Eye (tissue), 1 donor: Measurements from ENCODE around the gene DDAH1.
"Not testable (repeated sequence)": the region's sequence is repeated elsewhere in the genome, so short reads cannot be mapped to it uniquely, and the experiment has no call there.

Experiments
- DNase-seq: peaks from one replicate; pipeline ENCODE4 v3.0.0-alpha.2; 2015

DDAH1 gene

DNA sequence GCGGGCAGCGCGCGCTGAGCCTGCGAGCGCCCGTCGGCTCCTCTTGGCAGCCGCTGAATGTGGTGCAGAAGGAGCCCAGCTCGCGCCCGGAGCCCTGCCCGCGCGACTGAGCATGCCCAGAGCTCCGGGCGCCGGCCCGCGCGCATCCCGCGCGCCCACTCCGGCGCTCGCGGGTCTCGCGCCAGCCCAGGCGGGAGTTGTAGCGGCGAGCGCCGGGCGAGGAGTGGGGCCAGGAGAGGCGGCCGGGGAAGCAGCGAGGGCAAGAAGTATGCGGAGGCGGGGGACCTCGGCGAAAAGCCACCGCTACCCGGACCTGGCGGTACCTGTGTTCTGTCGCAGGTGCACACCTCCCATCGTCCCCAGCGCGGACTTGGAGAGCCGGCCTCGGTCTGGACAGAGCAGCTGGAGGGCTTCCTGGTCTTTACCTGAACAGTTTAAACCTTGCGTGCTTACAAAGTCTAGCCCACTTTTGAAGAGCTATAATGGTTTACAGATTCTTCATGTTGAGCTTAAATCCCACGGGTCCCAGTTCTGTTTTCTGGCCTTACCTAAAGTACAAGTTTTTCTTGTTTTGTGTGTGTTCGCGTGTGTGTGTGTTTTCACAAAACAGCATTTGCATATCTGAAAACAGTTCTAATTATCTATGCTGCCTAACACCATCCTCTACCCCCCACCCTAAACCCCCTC, at the start of gene DDAH1:
Gene DDAH1 (minus strand): TSS at position 61 of the 687 bp plus-strand sequence. CDS start 114 bp downstream, outside the sequence.
- peak; percentile 86 for DNase-seq

DNA sequence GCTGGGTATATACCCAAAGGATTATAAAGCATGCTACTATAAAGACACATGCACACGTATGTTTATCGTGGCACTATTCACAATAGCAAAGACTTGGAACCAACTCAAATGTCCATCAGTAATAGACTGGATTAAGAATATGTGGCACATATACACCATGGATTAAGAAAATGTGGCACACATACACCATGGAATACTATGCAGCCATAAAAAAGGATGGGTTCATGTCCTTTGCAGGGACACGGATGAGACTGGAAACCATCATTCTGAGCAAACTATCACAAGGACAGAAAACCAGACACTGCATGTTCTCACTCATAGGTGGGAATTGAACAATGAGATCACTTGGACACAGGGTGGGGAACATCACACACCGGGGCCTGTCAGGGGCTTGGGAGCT, 49.0 kb upstream of the DDAH1 start:
- DNase-seq = not testable (repeated sequence)

DNA sequence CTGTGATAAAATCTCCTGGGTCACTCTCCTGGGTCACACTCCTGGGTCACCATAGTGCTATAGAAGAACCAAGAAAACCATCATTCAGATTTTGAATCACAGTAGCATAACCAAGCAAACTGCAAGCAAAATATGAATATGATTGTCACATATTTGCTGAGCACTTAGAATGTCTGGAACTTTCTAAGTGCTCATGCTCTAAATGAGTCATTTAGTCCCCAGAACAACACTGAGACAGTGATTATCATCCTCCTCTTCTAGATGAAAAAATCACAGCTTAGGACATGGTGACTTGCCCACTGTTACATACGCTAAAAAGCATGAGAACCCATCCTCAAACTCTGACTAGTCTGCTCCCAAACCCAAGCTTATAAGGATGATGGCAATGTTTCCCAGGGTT, 39.5 kb upstream of the DDAH1 start:
- no peak for DNase-seq

DNA sequence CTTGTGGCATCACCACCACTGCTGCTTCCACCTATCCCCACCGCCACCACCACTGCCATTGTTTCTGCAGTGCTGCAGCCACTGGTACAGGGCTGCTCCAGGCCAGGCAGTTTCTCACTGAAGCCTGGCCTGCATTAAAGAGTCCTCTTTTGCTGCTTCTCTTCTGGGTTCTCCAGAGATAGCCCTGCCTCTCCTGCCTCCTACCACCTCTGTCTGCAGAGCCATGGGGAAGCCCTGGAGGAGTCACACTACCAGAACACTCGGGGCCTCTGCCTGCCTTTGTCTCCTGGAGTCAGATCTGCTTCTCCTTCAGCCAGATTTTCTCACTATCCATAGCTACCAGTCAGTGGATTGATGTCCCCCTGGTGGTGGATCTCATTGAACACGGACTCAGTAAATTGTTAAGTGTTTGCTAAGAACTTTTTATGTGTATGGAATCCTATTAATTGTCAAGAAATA, 37.7 kb upstream of the DDAH1 start:
- DNase-seq = peak; percentile 66

DNA sequence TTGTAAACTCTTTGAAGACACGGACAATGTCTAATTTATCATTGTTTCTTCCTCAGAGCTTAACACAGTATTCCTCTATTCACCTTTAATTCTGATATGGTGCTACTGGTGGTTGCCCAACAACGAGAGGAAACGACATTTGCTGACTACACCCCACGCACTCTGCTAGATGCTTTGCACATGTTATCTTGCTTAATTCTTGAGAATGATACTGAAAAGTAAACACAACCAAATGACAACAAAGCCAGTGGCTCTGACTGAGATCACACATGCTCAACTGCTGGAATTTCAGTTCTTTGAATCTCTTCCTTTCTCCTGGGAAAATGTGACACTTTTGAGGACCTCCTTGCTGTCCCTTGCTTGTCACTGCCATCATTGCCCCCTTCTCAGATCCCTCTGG, 37.2 kb upstream of the DDAH1 start:
- no peak for DNase-seq

DNA sequence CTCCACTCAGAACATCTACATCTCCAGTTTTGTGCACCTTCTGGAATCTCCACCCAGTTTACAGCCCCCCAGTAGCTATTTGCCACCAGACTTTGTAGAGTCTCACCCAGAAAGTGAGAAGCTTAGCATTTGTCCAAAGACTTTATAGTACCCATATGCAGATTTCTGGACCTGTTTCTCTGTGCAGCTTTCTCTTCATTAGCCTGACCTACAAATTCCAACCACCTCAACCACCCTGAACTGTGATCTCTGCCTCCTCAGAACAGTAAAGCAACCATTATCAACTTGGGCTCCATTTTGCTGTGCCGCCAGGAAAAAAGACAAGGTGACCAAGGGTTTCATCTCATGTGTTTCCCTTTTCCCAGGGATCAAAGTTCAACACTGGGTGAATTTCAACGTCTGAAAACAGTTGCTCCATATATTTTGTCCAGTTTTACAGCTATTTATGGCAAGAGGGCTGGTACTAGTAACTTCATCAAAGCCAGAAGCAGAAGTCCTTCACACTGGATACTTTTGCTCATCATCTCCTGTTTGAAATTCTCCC, 36.5 kb upstream of the DDAH1 start:
- no peak for DNase-seq

DNA sequence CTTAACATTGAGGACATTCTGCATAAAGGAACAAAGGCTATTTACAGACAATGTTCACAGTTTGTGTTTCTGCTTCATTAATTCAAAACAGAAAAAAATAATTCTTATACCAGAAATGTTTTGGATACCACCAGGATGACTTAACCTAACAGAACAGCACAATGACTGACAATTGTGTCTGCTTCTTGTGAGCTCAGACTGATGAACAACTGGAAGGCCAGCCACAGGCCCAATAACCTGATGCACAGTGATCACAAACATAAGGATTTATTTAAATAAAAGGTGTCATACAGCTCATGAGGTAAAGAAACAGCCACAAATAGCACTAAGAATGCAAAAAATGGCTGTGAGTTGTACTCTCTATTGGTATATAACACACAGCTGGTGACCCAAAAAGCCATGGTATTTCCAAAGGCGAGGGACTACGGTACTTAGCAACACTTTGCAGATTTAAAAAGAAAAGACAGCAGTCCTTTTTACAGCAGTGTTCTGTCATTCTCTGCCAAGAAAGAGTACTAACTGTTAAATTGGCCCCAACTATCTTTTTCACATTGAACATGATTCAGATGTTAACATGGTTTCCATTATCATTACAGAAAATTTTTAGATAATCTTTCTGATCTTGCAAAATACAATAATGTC, 32.1 kb upstream of the DDAH1 start:
- peak; percentile 10 for DNase-seq

DNA sequence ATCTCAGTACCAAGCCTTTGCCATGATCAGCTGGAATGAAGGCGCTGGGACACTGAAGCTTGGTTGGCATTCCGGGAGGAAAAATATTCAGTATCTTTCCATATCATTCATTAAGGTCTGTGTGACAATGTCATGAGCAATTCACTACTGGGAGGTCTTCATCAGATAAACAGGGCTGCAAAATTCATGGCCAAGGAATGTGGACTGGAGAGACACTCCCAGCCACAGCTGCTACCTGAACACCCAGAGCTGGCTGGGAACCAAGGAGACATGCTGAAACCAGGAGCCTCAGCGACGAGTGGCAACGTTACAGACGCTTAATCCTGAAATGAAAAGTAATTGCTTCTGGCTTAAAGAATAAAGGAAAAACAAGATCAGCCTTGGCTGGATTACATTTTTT, 30.6 kb upstream of the DDAH1 start:
- peak; percentile 29 for DNase-seq

DNA sequence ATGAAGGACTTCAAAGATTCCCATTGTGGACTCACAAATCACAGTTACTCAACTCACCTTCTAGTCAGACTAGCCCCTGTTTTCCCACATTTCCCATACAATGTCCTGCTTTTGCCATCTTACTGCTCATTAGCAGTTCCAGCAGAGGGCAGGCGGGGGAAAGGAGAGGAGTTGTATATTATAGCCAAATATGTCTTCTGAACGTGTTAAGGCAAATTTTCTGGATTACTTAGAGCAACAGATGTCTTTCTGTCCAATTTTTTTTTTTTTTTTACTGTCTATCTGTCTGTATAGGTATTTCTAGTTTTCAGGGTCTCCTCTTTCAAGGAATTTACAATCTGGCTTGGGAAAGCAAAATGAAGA, 29.9 kb upstream of the DDAH1 start:
- peak; percentile 12 for DNase-seq

DNA sequence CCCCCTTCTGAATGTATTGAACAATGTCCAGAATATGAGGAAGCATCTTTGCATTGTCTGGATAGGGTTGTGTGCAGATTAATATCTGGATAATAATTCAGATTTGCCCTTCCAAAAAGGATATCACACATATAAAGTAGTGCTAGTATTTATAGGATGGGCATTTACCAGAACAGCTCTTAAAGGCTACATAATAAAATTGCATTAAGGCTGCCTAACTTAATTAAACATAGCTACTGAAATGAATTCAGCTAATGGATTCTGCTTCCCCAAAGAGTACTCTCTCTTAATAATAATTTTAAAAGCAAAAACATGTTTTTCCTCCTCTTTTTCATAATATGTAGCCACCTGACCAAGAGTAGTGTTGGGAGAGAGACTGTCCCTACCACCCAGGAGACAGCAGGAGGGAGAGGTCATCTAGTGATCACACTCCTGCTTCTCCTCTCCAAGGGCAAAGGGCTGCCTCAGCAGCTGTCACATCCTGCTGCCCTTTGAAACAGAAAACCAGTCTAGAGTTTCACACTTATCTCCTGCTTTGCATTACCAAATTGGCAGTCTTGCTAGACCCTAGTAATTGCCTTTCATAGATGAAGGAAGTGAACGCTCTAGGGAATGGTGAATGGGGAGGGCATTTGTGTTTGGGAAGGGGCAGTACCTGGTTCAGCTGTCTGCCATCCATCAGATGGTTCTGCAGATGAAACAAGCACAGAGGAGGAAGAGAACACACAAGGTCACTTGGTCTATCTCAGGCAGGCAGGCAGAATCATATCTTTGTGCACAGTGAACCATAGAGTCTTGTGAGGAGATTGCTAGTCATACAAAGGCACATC, 29.3 kb upstream of the DDAH1 start:
- DNase-seq = peak; percentile 14

DNA sequence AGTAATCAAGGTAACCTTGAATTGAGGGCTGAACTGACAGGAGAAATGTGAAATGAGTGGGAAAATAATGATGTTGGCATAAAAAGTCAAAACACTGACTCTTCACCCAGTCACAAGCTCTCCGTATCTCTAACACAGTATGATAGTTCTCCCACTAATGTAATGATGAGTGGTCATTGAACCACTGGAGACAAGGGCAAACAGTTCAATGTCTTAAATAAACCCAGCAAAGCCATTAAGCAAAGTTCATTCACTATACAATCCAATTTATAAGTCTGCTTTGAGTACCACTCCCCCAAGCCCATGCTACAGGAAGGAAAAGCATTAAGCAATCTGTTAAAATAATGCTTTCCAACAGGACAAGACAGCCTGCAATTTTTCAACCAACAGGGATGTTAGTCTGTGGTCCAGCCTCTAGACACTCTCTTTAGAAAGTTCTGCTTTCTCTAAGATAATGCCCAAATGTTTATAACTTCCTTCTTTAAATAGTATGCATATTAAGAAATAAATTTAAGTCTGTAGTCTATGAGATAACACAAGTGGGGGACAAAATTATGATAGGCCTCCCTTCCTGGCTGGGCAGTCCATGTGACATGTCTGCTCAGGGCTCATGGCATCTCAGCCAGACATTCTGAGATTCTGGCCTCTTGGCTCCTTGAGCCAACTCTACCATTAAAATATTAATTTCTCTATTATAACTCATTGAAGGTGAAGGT, 25.5 kb upstream of the DDAH1 start:
- no peak for DNase-seq

DNA sequence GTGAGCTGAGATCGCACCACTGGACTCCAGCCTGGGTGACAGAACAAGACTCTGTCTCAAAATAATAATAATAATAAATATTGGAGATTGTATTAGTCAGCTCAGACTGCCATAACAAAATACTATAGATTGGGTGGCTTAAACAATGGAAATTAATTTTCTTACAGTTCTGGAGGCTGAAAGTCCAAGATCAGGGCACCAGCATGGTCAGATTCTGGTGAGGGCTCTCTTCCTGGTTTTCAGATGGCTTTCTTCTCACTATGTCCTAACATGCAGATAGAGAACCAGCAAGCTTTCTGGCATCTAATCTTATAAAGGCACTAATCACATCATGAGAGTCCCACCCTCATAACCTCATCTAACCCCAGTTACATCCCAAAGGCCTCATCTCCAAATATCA, 23.2 kb upstream of the DDAH1 start:
- no peak for DNase-seq

DNA sequence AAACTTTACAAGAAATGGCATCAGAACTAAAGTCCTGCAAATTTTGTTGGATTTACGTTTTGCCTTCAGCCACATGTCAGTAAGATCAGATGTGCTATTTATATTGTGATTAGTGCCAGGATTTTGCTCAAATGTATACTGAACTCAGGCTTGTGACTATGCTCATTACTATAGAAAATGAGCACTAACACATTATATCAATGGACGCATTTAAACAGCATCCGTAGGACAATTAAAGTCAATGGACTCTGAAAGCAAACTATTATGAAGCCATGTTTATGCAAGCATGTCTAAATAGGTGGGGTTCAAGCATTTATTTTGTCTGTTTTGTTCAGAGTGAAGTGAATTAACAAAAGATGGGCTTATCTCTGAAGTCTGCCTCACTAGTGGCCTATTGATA, 20.6 kb upstream of the DDAH1 start:
- no peak for DNase-seq

DNA sequence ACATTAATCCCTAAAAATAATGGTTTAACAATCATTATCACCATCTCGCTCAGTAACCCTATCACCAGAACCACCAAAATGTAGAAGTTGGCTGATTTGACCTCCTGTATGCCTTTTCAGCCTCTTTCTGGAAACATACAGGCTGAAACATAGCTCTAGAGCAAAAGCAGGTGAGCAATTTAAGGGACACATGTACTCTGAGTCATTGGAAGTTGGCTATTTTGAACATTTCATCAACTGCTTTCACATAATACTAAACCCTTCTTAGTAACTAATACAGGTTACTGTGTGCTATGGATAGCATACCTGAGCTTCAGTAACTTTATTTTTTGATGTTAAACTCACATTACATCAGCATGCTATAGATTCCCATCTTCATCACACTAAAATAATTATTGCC, 19.8 kb upstream of the DDAH1 start:
- no peak for DNase-seq

DNA sequence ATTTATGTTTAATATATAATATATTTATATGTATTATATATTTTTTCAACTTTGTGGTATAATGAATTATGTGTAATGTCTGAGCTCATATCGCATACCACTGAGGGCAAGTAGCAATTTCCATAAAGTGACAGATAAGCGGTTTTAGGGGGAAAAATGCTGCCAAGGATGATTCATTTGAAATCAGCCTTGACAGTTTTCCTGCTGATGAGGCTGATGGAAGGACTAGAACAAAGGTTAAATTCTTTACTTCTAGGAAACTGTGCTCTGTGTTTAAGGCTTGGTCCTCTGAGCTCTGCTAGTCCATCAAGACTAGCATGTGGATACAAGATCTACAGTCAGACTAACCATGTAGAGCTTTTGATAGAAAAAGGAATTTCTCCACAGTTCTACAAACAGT, 19.3 kb upstream of the DDAH1 start:
- no peak for DNase-seq

DNA sequence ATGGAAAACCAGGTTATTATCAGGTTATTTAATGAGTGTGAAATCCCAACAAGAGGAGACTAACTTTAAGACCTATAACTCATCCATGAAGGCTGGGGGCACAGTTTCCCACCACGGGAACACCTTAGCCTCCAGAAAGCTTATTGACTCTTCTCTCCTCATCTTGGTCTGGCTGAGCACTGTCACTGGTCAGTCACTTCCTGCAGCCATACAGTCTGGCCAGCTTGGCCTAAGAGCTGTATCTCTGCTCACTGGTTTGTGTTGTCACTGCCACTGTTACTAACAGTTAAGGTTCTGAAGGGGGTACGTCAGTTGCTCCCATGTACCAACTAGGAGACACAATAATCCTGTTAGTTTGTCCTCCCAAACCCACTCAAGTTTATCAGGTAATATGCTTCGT, 16.7 kb upstream of the DDAH1 start:
- no peak for DNase-seq

DNA sequence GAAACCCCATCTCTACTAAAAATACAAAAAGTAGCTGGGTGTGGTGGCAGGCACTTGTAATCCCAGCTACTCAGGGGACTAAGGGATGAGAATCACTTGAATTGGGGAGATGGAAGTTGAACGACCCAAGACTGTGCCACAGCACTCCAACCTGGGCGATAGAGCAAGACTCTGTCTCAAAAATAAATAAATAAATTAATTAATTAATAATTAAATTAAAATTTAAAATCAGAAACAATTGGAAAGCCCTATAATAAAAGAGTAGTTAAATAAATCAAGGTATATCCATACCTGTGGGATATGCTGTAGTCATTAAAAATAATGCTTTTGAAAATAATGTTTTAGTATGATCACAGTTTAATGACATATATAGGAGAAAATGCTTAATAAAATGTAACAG, 15.6 kb upstream of the DDAH1 start:
- no peak for DNase-seq

DNA sequence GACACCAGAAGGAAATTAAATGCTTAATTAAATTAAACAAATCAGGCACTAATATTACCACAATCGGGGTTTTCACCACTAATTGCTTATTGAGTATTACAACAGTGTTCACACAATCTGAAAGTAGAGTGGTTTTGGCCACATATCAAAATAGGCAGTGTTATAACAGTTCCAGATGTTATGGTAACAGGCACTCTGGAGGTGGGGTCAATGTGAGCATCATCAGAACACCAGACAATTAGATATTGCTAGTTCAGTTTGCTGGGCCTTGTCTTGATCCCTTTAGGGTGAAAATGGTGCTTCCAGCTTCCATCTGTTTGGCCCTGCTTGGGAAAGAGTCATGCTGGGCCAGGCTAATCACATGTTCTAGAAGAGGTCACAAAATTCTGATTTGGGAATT, 14.5 kb upstream of the DDAH1 start:
- DNase-seq = no peak

DNA sequence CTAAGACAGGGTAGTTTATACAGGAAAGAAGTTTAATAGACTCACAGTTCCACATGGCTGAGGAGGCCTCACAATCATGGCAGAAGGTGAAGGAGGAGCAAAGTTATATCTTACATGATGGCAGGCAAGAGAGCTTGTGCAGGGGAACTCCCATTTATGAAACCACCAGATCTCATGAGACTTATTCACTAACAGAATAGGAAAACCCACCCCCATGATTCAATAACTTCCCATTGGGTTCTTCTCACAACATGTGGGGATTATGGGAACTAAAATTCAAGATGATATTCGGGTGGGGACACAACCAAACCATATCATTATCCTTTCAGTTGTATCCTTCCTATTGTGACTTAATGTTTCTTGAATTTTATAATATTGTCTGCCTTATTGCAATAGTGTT, 13.4 kb upstream of the DDAH1 start:
- DNase-seq = no peak

DNA sequence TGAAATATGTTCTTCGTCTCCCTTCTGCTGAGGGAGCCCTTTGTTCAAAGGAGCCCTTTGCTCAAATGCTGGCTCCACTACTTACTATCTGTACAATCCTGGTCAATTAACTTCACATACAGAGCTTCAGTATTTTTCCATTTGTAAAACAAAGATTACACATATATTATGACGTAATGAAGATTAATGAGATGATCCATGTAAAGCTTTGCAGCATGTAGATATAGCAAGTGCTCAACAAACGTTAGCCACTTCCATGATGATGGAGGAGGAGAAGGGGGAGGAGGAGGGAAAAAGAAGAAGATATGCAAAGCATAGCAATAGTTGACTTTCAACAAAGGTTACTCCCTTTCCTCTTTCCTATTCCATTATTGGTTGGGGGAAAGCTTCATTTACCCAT, 10.1 kb upstream of the DDAH1 start:
- DNase-seq = no peak

DNA sequence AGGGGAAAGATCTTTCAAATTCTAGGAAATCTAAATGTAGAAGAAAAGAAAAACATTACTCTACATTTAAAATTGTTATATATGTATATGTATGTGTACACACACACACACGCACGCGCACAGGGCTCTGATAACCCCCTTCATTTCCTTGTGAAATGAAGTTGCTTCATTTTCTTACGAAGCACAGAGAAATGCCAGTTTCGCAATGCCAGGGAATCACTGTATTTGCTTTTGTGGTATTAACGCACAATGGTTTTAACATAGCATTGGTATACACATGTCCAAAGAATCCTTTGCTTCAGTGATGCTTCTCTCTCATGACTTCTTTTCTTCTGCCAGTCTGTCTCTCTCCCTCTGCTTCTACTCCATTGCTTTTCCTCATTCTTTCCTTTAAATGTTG, 8.4 kb upstream of the DDAH1 start:
- DNase-seq = no peak

DNA sequence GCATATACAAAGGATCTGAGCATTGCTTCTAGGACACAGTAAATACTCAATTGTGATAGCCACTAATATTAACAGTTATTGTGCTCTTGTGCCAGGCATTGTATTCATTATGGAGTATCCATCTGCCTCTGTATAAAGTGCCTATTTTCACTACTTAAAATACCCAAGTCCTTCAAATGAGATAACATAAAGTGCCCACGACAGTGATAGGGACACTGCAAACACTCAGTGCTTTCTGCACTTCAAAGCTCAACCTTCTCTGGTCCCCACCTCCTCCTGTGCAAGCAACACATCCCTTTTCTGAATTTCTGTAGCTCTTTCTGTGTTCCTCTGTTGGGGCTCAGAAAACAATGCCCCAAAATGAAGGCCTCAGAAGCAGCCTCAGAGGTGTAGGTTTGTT, 6.6 kb upstream of the DDAH1 start:
- DNase-seq = no peak

DNA sequence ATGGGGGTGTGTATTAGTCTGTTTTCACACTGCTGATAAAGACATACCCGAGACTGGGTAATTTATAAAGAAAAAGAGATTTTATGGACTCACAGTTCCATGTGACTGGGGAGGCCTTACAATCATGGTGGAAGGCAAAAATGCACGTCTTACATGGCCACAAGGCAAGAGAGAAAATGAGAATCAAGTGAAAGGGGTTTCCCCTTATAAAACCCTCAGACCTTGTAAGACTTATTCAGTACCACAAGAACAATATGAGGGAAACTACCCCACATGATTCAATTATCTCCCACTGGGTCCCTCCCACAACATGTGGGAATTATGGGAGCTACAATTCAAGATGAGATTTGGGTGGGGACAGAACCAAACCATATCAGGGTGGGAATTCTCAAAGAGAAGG, 5.2 kb upstream of the DDAH1 start:
- DNase-seq = not testable (repeated sequence)
